Epidermal melanocyte (primary cell): Measurements from ENCODE around the gene TCAP.

Experiments
- DNase-seq: peaks from one replicate; pipeline ENCODE4 v3.0.0; 2011; ENCODE audit warnings: low spot score; ENCODE audit not compliant: insufficient read length

Gene TCAP

DNA sequence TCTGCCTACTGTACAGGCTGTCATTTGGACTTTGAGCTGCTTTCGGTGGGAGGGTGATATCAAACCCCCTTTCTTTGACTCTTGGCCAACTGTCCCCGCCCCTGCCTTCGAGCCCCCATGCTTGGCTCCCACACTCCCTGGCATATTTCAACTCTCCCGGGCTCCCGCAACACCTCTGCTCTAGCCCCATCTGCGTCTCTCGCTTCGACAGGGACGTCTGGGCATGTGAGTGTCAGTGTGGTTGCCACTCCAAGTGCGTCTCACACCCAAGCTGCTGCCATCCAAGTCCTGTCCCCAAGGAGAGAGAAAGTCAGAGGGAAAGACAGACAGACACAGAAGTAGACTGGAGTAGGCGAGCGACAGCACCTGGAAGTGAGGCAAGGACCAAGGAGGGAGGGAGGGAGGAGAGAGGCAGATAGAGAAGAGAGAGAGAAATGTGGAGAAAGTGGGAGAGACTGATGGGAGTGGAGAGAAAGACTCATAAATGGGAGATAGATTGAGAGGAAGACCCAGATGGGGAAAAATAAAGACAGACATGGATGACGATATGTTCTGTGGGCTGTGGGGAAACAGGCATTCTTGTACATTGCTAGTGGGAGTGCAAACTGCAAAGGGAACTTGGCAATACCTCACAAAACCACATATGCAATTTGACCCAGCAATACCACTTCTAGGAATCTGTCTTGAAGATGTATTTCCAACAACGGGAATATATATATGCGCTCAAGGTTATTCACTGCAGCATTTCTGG, 16.4 kb upstream of the TCAP start:
- no peak for DNase-seq

DNA sequence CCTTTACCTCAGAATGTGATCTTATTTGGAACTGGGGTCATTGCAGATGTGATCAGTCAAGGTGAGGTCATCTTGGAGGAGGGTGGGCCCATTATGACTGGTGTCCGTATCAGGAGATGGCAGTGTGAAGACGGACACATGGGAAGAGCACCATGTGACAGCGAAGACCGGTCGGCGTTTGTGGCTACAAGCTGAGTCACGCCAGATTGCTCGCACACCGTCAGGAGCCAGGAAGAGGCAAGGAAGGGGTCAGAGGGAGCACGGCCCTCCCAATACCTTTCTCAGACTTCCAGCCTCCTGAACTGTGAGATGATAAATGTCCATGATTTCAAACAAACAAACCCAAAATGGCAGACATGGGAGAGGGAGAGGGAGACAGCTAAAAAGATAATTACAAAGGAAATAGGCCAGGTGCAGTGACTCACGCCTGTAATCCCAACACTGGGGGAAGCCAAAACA, 15.0 kb upstream of the TCAP start:
- no peak for DNase-seq

DNA sequence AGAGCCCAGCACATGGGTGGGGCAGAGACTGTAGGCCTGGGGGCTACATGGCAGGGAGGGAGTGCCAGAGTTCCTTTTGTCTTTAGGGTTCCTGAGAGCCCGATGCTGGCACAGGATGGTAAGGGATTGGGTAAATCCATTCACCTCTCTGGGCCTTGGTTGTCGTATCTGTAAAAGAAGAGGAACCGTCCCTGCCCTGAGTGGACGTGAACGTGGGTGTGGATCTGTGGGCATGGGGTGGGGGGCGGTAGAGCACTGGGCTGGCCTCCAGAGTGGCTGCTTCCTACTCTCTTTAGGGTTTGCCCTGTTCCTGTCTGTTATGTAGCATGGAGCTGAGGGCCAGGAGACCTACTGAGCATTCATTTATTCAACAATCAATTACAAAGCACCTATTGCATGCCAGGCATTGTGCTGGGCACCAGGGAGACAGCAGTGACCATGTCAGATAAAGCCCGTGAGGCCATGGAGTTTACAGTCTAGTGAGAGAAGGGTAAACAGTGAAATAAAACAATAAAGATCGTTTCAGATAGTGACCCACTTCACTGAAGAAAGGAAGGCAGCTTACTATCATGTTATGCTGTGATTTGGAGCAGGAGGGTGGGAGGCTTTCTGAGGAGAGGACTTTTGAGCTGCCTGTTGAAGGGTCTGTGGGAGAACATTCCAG, 13.1 kb upstream of the TCAP start:
- no peak for DNase-seq

DNA sequence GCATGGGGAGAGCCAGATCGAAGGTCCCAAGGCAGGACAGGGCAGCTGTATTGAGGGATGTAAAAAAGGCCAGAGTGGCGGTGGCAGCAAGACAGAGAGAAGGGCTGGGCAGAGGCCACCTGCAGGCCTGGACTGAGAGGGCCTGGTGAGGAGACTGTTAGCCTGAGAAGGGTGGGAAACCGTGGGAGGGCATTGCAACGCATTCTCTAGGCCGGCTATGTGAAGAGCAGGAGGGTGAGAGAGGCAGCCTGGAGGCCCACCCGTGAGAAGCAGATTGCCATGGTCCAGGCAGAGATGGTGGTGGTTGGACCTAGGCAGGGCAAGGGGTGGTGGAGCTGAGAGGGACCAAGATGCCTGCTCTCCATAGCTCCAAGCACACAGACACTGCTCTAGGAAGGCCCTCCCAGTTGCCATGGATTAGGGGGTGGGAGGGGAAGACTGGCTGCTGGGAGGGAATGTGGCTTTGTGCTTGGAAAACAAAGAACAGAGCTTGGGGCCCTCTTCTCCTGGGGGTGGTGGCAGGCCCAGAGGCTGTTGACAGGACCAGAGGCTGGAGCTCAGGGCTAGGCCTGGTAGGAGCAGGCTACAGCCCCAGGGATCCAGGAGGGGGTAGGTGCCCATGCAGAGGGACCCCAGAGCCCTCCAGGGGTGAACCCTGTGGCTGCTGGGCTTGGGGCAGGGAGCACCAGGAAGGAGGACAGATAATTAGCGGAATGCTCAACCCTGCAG, 12.4 kb upstream of the TCAP start:
- DNase-seq = no peak

DNA sequence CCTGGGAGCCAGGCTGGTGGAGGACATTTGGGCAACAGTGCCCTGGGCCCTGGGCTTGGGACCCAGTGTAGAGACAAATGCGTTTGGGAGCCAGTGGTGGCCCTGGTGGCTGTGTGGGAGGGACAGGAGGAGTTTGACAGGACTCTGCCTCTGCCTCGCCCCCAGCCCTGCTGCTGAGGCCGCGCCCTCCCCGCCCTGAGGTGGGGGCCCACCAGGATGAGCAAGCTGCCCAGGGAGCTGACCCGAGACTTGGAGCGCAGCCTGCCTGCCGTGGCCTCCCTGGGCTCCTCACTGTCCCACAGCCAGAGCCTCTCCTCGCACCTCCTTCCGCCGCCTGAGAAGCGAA, 11.9 kb upstream of the TCAP start:
- DNase-seq = no peak

DNA sequence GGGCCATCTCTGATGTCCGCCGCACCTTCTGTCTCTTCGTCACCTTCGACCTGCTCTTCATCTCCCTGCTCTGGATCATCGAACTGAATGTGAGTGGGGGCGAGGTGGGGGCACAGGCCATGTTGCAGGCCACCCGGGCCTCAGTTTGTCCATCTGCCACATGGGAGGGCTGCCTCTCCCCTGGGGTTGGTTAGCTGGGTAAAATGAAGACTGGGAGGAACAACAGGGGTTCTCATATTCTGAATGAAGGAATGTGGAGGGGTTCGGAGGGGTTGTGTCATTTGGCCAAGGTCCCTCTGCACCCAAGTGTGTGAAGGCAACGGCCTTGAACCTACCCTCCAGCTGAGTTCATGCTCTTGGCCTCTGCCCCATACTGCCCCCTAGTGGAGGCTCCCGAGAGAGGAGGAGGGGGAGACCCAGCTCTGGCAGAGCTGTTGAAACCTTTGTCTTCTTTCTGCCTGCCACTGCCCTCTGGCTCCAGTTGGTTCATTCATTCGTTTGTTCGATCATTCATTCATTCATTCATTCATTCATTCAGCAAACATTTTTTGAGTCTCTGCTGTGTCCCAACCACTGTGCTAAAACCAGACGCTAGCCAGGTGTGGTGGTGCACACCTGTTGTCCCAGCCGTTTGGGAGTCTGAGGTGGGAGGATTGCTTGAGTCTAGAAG, 11.4 kb upstream of the TCAP start:
- DNase-seq = peak; percentile 69

DNA sequence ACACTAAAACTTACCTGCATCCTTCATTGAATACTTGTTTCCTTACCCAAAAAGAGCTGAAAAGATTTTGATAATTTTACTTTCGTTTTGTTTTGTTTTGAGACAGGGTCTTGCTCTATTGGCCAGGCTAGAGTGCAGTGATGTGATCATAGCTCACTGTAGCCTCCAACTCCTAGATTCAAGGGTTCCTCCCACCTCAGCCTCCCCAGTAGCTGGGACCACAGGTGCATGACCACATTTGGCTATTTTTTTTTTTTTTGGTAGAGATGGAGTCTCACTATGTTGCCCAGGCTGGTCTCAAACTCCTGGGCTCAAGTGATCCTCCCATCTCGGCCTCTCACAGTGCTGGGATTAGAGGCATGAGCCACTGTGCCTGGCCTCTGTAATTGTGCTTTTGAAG, 10.0 kb upstream of the TCAP start:
- no peak for DNase-seq

DNA sequence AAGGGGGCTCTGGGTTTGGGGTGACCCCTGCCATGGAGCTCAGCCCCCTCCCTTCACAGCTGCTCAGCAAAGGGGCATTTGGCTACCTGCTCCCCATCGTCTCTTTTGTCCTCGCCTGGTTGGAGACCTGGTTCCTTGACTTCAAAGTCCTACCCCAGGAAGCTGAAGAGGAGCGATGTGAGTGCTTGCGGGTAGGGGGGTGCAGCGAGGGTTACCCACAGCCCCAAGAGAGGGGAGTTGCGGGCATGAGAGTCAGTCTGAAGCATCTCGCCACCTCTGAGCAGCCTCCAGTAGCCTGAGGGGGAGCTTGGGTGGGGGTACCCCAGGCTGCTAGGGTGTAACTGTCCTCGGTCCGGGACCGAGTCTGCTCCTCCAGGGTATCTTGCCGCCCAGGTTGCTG, 6.8 kb upstream of the TCAP start:
- DNase-seq = no peak

DNA sequence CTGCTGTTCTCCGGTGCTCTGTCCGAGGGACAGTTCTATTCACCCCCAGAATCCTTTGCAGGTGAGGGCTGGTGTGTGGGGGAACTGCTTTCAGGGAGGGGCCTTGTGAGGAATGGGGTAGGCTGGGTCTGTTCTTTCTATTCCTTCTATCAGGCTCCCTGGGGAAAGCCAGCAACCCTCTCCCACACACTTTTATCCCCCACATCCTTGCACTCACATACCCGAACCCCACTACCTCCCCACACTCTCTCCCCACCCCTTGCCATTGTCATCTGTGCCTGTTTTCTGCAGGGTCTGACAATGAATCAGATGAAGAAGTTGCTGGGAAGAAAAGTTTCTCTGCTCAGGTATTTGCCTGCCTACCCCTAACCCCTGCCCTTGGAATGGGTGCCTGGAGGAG, 6.4 kb upstream of the TCAP start:
- no peak for DNase-seq

DNA sequence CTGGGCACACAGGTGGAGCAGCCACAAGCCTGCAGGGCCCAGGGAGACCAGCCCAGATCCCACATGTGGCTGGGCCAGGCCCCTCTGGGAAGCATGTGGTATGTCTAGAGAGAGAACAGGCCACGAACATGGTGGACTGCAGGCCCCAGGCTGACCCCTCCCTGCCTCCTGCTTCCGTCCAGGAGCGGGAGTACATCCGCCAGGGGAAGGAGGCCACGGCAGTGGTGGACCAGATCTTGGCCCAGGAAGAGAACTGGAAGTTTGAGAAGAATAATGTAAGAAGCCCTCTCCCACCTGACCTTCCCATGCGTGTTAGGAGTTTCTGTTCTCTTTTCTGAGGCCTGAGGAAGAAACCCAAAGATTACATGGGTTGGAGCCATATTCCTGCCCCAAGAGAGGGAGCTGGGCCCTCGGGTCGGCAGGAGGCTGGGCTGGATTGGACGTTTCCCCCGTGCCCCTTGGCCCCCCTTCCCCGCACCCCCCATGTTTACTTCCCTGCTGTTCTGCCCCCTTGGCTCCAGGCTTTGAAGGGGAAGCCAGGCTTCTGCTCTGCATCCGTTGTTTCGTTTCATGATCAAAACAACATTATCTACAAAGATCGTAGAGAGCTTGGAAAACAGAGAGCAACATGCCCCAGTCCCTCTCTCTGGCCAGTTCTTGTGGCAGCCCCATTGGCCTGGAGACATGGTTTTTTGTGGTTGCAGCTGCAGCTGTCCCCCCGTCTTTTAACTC, 5.7 kb upstream of the TCAP start:
- no peak for DNase-seq

DNA sequence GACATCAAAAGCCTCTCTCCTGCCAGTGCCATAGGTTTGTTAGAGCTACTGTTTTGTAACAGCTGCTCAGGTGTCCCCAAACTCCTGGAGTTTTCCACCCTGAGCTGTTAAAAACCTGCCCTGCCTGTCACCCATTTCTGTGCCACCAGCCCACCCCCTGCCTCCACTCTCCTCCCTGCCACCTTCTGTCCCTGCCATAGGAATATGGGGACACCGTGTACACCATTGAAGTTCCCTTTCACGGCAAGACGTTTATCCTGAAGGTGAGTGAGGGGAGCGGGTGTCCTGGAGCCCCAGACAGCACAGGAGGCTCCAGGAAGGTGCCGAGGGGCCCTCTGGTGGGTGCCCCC, 5.2 kb upstream of the TCAP start:
- no peak for DNase-seq

DNA sequence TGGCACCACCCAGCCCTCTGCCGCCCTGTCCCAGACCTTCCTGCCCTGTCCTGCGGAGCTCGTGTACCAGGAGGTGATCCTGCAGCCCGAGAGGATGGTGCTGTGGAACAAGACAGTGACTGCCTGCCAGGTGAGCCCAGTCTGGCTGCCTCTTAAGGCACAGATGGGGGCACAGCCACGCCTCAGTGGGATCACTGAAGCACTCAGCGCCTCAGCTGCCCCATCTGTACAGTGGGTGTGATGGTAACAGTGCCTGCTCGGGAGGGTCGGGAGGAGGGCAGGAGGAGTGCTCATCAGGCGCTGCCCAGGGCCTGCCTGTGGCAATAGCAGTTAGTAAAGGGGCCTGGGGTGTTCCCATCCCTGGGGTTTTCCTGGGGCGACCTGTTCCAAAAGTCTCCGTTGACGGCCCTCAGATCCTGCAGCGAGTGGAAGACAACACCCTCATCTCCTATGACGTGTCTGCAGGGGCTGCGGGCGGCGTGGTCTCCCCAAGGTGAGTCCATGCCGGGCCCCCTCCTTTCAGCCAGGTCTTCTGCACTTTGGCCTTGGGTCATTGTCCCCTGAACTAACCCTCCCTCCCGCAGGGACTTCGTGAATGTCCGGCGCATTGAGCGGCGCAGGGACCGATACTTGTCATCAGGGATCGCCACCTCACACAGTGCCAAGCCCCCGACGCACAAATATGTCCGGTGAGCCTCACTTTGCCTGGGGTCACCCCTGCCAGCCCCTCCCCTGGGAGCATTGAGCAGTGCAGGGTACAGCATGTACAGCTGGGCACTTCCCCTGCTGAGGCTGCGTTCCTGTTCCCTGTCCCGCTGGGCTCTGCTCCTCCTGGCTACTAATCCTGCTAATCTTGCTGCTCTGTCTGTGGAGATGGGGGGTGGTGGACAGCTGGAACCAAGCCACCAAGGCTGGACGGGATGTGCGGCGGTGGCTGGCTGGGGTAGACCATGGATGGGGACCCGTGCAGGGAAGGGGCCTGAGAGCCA, 4.5 kb upstream of the TCAP start:
- no peak for DNase-seq

DNA sequence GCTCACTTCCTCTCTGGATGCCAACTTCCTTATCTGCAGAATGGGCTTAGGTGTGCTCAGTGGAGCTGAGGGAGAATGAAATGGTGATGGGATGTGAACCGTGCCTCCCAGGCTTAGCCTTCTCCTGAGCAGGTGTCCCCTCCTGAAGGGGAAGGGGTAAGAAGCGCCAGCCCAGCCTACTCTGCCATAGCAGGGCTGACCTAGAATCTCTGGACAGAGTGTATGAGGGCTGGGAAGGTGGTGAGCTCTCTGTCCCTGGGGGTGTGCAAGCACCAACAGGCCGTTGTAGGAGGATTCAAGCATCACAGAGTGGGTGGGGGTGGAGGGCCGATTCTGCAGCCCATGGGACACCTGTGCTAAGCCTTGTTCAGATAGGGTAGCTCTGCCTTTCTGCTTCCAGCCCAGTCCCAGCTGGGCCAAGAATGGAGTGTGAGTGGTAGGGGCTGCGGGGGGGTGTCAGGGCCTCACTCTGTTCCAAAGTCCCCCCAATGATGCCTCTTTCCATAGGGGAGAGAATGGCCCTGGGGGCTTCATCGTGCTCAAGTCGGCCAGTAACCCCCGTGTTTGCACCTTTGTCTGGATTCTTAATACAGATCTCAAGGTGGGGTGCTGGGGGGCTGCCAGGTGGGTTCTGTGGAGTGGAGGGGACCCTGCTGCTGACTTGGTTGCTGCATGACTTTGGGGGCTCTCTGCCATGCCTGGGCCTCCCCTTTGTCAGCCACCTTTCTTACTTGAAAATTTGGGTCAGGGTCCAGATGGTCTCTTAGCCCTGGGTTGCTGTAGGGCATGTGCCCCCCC, 3.2 kb upstream of the TCAP start:
- no peak for DNase-seq

DNA sequence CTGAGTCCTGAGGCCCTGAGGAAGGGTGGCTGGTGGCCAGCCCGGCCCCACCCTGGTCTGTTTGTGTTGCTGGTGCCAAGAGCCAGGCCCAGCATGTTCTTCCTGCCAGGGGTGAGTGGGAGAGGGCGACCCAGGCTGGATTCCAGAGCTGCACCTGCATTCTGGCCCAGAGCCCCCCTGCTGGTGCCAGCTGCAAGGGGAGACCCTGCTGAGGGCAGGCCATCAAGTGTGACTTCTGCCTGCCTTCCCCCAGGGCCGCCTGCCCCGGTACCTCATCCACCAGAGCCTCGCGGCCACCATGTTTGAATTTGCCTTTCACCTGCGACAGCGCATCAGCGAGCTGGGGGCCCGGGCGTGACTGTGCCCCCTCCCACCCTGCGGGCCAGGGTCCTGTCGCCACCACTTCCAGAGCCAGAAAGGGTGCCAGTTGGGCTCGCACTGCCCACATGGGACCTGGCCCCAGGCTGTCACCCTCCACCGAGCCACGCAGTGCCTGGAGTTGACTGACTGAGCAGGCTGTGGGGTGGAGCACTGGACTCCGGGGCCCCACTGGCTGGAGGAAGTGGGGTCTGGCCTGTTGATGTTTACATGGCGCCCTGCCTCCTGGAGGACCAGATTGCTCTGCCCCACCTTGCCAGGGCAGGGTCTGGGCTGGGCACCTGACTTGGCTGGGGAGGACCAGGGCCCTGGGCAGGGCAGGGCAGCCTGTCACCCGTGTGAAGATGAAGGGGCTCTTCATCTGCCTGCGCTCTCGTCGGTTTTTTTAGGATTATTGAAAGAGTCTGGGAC, 2.4 kb upstream of the TCAP start:
- DNase-seq = no peak

DNA sequence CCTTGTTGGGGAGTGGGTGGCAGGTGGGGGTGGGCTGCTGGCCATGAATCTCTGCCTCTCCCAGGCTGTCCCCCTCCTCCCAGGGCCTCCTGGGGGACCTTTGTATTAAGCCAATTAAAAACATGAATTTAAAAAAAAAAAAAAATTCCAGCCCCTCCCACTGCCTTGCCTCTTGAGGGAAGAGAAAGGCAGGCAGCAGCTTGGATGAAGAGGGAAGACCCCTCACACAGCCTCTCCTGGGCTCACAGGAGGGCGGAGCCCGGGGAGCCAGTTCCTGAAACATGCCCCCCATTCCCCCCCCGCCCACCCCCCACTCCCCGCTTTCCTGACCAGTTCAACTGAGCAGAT, 1.8 kb upstream of the TCAP start:
- no peak for DNase-seq

DNA sequence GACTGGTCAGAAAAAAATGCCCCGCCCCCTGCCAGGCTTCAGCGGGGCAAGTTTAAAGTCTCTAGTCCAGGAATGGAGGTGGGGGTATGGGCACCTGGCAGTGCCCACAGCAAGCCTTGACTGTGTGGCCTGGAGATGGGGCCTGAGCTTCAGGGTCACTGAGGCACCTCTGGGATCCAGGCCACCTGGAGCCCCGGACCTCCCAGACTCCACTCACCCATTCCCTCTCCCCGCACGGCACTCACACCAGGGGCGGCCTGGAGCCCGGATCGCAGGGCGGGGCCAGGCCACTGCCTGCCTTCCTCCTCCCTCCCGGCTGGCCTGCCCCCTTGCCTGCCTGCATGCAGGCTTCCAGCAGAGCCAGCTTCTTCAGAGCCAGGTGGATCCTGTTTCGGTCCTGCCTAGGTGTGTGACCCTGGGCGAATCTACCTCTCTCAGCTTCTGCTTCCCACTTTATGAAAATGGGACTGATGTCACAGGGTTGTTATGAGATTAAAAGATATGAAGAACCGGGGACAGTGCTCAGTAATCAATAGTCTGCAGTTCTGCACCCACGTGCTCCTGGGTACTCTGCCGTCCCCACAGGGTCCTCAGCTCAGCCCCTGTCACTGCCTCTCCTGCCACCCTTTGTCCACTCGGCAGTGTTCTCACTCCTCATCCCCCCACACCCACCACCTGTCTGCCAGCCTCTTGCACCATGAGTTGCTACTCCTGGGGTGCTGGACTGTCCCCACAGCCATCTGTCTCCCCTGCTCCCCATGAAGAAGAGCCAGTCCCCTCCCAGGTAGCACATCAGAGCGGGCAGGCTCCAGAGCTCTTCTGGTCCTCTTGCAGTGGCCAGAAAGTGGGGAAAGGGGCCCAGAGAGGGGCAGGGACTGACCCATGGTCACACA, 1.2 kb upstream of the TCAP start:
- DNase-seq = no peak

DNA sequence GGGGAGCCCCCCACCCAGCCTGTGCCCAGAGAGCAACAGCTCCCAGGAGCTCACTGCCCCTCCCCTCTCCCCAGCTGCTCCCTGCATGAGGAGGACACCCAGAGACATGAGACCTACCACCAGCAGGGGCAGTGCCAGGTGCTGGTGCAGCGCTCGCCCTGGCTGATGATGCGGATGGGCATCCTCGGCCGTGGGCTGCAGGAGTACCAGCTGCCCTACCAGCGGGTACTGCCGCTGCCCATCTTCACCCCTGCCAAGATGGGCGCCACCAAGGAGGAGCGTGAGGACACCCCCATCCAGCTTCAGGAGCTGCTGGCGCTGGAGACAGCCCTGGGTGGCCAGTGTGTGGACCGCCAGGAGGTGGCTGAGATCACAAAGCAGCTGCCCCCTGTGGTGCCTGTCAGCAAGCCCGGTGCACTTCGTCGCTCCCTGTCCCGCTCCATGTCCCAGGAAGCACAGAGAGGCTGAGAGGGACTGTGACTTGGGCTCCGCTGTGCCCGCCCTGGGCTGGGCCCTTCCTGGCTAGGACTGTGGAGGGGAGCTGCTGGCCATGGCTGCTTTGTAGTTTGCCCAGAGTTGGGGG, 584 bp downstream of the TCAP start:
- DNase-seq = no peak
